Keratinocyte (primary cell): ENCODE results near the gene SLX4IP.

Experiments used
- CTCF ChIP-seq, 3 experiments: IDR thresholded peaks in 1 of 3; conservative IDR thresholded peaks in 1 of 3; optimal IDR thresholded peaks in 1 of 3; 2 replicates in 2 of 3; 3 replicates in 1 of 3; pipeline versions ENCODE3 to v1.5.1; 2011; ENCODE audit warnings: low read length in 3 of 3, mild to moderate bottlenecking in 3 of 3, moderate library complexity in 2 of 3, control low read depth in 1 of 3, inconsistent platforms in 1 of 3; ENCODE audit not compliant: insufficient read depth in 2 of 3; ENCODE audit errors: extremely low read depth in 1 of 3
- EZH2 ChIP-seq: IDR thresholded peaks from one replicate; pipeline ENCODE4 v1.6.1; 2012; ENCODE audit warnings: inconsistent platforms, mild to moderate bottlenecking, low read length, moderate library complexity

GRCh38 chr20:10649080-10649796 is 214.1 kb downstream of the SLX4IP start:
- TF ChIP-seq CTCF (optimal IDR thresholded peaks at IDR 0.05 in 1 of 3, IDR thresholded peaks at IDR 0.05 in 1 of 3, conservative IDR thresholded peaks at IDR 0.05 in 1 of 3; ENCODE audit: extremely low read depth in 1 of 3, insufficient read depth in 2 of 3, low read length in 3 of 3) (no peak), EZH2 (no peak)
